Measurements from ENCODE around the gene PDE5A. TPM values are rescaled to one million over a fixed set of nuclear protein-coding genes. Genes with fewer than 3 reads are reported as not detected.
"Not testable (repeated sequence)": the region's sequence is repeated elsewhere in the genome, so short reads cannot be mapped to it uniquely, and the experiment has no call there.

The PDE5A gene
- total RNA-seq, result 21.2 TPM

DNA sequence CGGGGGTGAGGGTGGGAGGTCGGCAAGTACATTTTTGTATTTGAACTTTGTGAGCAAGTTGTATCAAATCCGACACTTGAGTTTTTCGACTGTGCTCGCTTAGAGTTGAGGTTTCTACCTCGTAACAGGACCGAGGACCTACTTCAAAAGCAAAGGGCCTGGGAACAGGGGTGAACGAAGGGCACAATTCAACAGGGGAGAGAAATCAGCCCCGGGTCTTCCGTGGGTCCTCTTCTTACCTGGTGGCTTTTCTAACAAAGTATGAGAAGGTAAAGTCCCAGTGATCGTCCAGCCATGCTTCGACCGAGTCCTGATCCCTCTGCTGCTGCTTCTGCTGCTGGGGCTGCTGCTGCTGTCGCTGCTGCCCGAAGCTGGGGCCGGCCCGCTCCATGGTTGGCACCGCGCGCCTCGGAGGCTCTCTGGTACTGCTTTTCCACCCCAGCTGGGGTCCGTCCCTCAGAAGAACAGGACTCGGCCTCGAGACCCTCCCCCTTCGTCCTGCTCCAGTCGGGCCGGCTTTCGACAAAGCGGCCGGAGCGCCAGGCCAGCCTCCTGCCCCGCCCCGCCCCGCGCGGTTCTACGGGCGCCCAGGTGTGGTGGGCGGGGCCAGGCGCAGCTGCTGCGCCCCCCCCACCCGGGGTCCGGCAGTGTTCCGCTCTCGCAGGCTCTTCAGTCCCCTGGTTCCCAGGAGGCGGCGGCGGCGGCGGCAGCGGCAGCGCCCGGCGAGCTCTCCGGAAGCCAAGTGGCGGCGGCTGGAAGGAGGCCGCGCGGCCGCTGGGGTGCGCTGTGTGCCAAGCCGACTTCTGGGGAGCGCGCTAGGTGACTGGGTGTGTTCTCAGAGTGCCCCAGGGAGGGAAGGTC is at the start of gene PDE5A:
Gene PDE5A (minus strand): TSS at position 524 of the 861 bp plus-strand sequence. CDS start 133 bp downstream, at position 391.
- FAIRE-seq, result no peak
- DNase-seq (ENCODE audit: low spot score in 2 of 2), result peak; percentile 68 to 72

DNA sequence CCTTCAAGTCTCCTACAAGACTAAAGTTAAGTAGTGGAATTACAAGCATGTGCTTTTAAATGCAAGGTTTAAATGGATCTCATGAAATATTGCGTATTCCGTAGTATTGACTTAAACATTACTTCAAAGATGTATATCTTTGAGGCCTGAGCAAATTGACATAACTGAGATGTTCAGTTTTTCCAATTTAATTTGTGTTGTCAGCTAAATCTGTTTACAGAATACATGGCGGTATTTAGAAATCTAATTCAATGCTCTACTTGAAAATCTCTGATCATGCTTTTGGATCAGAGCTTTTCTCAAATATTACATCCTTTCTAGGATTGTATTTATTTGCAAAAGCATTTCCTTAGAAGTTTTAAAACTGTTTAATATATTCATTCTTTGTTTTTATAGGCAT is 47.5 kb upstream of the PDE5A start:
- FAIRE-seq, result no peak
- no peak for DNase-seq (ENCODE audit: low spot score in 2 of 2)

DNA sequence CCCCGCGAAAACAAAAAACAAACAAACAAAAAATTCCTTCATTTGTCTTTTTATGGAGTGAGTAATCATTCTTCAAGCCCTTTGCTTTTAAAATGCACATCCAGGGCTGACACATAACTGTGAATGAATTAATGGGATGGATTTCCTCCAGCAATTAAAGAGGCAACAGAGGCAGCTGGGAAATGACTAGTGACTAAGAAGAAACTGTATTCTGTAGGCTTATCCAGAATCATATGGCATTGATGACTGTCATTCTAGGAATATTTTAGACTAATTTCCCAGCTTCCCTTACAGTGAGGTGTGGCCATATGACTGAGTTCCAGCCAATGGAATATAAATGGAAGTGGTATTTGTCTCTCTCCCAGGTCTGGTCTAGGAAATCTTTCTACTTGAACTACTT is 46.8 kb upstream of the PDE5A start:
- no peak for FAIRE-seq
- no peak for DNase-seq (ENCODE audit: low spot score in 2 of 2)

DNA sequence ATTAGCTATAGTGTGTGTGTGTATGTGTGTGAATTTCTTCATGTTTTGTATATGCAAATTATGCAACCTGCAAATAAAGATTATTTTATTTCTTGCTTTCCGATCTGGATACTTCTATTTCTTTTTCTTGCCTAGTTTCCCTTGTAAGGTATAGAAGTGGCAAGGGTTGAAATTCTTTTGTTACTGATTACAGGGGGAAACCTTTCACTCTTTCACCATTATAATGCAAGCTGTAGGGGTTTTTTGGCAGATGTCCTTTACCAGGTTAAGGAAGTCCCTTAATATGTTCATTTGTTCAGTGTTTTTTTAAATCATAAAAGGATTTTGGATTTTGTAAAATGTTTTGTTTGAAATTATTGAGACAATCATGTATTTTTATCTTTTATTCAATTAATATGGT is 44.3 kb upstream of the PDE5A start:
- DNase-seq (ENCODE audit: low spot score in 2 of 2) (no peak), FAIRE-seq (no peak)

DNA sequence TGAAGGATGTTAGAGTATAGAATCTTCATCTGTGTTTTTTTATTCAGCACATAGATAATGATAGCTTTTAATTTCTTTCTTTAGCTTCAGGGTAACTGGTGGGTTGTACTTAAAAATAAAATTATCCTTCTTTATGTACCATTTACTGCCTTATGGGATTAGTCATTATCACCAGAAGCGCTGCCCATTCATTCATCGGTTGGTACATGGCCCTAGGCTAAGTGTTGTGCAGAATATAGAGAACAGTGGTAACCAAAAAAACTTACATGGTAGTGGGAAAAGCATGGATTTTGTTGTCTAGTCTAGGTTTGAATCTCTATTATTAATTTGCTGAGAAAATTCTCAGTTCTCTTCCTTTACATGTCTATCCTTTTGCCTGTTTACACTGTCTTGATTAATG is 43.5 kb upstream of the PDE5A start:
- no peak for FAIRE-seq
- no peak for DNase-seq (ENCODE audit: low spot score in 2 of 2)

DNA sequence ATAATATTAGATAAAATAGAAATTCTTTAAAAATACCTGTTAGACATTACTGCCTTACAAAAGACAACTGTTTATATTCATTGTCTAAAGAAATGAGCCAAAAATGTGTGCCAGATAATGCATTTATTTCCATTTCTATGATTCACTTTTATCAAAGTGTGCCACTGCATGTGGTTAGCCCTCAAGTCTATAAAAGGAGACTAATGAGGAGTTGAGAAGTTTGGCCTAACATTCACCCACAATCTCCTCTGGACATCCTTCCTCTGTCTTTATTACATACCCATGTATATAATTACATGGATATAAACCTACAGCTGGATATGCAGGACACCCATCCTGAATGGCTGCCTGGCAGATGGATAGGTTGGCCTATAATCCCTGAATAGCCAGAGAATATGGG is 42.6 kb upstream of the PDE5A start:
- DNase-seq (ENCODE audit: low spot score in 2 of 2), result no peak
- FAIRE-seq, result no peak

DNA sequence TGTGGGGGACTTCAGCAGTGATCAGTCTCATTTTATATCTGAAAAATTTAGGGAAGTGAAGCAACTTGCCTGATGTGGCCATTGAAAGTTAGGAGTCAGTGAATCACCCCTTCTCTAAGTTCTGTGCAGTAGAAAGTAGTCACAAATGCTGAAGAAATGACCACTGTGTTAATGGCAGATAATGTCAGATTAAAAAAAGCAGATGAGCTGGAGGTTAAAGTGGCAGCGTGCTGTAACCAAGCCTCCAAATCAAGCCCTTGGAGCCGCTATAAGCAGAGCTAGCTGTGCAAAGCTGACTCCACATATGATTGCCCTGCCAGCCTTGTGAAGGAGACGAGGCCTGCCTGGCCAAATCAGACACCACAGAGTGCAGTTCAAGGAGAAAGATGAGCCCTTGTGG is 39.2 kb upstream of the PDE5A start:
- DNase-seq (ENCODE audit: low spot score in 2 of 2), result no peak
- no peak for FAIRE-seq

DNA sequence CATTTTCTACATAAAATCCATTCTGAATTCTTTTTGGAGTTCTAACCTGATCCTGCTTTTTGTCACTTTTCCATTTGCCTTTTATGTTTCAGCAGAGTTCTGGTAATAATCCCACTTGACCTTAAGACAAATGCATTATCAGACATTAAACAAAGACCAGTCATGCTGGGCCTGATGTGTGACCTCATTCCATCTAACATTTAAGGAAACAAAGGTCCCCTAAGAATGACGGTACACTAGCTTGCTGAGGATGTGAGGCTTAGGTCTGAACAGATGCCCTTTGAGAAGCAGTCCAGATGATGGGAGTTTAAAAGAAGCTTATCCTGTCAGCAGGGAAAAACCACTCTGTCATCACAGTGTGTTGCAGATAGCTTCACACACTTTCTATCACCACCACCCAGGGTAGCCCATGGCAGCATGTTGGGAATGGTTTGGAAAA is 38.1 kb upstream of the PDE5A start:
- no peak for FAIRE-seq
- no peak for DNase-seq (ENCODE audit: low spot score in 2 of 2)

DNA sequence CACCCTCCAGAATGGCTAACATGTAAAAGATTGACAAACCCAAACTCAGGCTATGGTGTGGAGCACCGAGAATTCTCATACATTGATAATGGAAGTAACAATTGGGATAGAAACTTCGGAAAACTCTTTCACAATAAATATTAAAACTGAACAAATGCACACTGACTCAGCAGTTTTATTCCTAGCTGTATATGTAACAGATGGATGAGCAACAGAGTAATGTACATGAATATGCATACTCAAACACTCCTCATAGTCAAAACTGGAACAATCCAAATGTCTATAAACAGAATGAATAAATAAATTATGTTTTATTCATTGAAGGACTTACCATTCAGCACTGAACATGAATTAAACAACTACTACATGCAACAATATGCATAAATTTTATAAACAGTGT is 37.1 kb upstream of the PDE5A start:
- FAIRE-seq, result no peak
- no peak for DNase-seq (ENCODE audit: low spot score in 2 of 2)

DNA sequence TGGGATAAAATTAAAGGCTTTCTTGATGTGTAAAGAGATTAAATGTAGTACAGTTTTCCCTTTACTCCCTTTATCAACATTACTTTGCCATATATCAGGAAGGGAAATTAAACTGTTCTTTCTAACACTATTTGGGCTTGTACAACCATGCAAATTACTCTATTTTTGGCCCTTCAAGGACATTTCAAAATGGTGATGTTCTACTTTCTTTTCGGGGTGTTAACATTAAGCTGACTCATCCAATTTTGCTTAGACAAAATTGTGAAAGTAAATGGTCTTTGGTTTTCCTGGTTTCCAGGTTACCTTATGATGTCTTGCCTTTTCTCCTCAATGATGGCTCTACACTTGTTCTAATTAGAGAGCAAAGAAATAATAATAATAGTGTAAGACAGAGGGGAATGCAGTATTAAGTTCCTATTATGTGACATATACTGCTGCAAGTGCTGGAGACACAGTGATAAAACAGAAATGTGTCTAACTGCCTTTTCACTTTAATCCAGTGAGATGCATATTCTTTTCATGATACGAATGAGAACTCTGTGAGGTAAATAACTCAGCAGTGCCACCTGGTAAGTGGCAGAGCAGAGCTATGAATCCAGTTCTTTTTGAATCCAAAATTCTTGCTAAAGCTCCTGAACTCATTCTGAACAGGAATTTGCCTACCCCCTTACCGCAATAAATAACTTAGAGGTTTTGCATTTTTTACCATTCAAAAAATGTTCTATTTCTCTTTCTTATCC is 35.7 kb upstream of the PDE5A start:
- DNase-seq (ENCODE audit: low spot score in 2 of 2) (no peak), FAIRE-seq (no peak)

DNA sequence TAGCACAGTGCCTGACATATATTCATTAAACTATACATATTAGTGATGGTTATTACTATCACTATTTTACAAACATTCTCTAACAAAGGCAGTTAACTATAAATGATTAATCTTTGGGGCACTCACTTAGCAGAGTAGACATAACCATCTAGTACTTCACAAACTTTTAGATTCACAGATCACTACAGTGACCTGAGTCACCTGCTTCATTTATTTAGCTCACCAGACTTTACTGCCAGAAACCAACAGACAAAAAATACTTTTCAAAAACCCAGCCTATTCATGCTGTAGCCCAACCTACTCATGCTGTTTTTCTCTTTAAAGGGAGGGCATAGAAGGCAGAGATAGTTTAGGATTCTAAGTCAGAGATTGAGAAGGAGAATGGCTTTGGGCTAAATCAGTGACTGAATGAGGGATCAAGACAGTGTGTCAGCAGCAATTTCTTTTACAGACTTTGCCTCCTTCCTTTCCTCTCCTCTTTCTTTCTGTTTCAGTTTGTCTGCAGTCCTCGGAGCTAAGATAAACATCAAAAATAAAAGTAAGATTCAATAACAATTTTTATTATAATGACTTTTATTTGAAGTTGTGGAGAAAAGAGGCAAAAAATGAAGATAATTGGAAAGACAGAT is 34.7 kb upstream of the PDE5A start:
- DNase-seq (ENCODE audit: low spot score in 2 of 2) (no peak), FAIRE-seq (no peak)

DNA sequence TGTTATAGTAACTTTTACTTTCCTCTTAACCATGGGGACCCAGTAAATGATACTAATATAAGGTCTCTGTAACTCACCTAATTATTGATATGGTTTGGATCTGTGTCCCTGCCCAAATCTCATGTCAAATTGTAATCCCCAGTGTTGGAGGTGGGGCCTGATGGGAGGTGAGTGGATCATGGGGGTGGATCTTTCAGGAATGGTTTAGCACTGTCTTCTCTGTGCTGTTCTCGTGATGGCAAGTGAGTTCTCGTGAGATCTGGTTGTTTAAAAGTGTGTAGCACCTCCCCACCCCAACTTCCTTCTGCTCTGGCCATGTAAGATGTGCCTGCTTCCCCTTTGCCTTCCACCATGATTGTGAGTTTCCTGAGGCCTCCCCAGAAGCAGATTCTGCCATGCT is 34.0 kb upstream of the PDE5A start:
- not testable (repeated sequence) for FAIRE-seq; DNase-seq (ENCODE audit: low spot score in 2 of 2)

DNA sequence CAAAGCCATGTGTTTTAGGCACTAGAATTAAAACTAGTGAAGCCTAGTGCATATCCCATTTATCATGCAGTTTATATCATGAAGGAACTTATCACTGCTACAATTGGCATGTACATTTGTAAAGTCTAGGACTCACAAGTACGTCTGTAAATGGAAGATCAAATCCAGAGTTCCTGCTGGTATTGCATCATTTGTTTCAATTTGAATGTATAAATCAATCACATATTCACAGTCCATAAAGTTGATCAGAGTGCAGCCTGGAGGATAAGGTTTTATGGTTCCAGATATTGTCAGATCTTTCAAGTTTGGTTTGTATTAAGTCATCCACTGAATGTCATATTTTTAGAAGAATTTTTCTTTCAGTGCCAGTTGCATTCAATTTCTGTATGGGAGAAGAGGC is 32.6 kb upstream of the PDE5A start:
- no peak for FAIRE-seq

DNA sequence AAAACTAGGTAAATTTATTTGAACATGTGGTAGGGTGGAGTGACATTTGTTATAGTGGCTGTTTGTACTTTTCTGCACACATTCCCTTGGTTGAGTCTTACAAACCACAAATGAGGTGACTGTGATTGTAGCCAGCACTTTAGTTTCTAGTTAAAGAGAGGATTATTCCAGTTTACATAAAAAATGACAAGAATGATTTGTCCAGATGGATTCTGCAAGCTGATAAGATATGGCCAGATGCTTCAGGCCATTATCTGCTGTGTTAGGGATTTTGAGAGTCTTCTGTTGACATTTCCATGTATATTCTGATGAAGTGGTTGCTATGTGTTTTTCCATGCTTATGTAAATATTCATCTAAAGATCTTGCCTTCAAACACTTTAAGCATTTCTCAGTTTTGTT is 31.0 kb upstream of the PDE5A start:
- FAIRE-seq, result no peak

More for the DNA sequence above, 32.6 kb upstream of the PDE5A start:
- no peak for DNase-seq (ENCODE audit: low spot score in 2 of 2)

DNA sequence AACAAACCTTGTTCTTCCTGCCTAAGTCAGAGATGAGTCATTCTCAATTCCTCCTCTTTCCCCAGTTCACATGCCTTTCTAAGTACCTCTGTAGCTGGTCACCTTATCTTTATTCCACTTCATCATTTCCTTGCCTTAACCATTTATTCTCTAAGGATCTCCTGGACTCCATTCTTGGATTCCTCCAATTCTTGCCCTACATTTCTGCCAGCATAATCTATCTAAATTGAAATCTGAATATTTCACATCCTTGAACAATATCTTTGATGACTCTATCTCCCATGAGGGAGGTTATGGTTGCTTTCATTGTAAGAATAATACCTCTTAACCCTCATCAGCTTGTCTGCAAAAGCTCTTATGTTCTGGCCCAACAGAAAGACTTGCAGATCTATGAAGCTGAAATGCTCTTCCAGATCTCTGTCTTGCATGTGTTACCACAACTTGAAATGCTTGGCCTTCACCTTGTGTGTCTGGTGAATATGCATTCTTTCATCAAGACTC is 28.6 kb upstream of the PDE5A start:
- DNase-seq (ENCODE audit: low spot score in 2 of 2), result no peak
- no peak for FAIRE-seq

More for the DNA sequence above, 31.0 kb upstream of the PDE5A start:
- no peak for DNase-seq (ENCODE audit: low spot score in 2 of 2)

DNA sequence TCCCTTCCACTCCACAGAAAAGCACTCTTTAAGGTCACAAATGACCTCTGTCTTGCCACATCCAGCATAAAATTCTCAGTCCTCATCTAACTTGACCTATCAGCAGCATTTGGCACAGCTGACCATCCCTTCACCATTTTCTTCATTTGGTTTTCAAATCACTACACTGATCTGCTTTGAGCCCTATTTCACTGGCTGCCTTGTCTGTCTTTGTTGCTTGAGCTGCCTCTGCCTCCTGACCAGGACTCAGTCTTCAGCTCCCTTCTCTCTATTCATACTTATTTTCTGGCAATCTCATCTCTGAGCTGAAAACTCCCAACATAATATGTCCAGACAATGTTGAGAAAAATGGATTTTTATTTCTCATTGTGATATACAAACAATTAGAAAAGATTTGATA is 27.7 kb upstream of the PDE5A start:
- DNase-seq (ENCODE audit: low spot score in 2 of 2) (no peak), FAIRE-seq (no peak)

DNA sequence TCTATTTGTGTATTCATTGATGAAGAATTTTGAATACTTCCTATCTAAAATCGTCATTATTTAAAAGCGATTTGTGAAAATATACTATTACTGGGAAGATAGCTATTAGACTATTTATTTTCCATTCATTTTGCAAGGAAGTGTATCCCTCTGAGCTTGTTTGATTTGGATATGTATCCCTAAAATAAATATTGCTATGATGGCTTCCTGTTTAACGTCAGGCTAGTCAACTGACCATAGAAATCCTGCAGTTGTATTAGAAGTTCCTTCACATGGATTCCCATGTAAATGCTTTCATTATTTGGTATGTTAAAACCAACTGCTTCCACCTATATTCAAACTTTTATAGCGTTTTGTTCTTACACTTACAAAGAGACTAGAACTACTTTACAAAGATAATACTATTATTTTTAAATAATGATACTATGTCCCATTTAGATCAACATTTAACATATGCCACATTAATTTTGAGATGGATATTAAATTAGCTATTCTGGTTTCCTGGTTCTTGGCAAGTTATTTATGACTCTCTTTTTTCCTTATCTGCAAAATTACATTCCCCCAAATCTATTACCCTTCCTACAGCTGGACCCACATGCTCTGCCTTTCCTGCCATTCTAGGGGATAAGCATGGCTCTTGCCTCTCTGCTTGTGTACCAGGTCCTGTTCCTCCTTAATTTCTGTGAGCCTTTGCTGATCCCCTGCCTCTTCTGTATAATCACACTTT is 26.7 kb upstream of the PDE5A start:
- DNase-seq (ENCODE audit: low spot score in 2 of 2) (no peak), FAIRE-seq (no peak)

DNA sequence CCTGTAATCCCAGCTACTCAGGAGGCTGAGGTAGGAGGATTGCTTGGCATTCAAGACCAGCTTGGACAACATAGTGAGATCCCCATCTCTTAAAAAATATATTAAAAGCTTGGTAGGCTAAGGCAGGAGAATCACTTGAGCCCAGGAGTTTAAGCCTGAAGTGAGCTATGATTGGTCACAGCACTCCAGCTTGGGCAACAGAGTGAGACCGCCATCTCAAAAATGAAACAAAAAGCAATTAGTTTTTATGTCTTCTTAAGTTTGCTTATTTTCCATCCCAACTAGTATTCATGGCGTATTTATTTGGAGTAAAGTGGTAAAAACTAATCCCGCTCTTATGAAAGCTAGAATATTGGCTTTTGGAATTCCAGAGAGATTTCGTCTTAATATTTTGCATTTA is 25.4 kb upstream of the PDE5A start:
- FAIRE-seq, result no peak
- DNase-seq (ENCODE audit: low spot score in 2 of 2), result no peak

DNA sequence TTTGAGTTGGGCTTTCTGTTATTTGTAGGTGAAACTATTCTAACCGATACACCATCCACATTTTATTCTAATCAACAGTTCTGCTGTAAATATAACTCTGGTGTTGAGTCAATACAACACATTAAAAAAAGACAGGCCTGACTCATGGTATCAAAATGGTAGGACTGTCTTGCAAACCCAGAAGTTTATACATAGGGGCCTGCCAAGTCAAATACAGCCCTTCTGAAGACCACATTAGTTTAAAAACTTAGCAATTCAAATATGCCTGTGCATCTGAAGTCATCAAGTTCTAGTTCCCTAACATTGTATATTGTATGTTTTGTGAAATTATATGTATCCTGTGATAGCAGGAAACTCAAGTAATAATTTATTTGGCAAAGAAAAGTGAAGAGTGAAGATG is 24.4 kb upstream of the PDE5A start:
- DNase-seq (ENCODE audit: low spot score in 2 of 2) (no peak), FAIRE-seq (no peak)

DNA sequence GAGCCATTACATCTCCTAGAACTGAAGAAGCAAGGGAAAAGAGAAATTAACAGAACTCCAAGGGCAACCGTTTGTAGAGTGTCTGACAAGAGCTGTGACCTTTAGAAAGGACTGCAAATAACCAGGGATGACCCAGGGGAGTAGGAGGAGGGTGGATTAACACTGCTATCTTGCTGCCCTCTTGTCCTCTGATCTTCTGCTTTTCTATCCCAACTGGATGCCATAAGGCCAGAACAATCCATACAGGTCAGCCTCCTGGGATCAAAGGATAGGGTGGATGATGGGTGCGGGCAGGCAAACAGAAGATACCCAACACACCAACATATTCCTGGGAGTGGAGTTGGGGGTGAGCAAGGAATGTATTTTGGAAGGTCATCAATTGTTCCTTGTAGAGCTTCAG is 19.8 kb upstream of the PDE5A start:
- no peak for DNase-seq (ENCODE audit: low spot score in 2 of 2)
- no peak for FAIRE-seq

All from frontal cortex (tissue), 4 donors.